GM23248 (cell line): Measurements from ENCODE around the gene STRAP.

Experiments
- EZH2 ChIP-seq: fragments of 200-600 bp; sonication (generic); IDR thresholded peaks from 2 replicates; pipeline ENCODE4 v1.6.1; 2018; ENCODE audit warnings: antibody characterized with exemption, mild to moderate bottlenecking; ENCODE audit not compliant: insufficient read depth, poor library complexity, severe bottlenecking
- EZH2phosphoT487 ChIP-seq: fragments of 200-600 bp; sonication (generic); IDR thresholded peaks from 2 replicates; pipeline ENCODE4 v1.6.1; 2018; ENCODE audit warnings: antibody characterized with exemption, moderate library complexity, mild to moderate bottlenecking, low read depth; ENCODE audit not compliant: insufficient read depth

DNA sequence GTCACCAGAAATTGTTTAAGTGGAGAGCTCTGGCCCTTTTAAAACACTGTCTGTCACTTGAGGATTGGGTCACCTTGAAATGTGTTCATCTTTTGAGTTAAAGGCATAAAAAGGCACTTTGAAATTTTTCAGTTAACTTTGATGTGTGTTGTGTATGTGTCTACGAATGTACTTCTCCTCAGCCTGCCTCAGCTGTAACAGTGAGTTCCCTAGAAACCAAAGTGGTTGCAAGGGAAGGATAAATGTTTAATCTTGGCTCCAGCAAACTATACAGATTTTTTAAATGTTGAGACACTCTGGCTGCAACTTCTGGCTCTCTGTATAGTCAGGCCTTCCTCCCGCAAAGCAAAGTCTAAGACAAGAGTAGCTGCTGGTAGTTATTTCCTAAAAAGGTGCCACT, 37.2 kb downstream of the STRAP start:
- TF ChIP-seq EZH2 (no peak), EZH2phosphoT487 (no peak)
